ENCODE data around the gene ICAM5. TPM values are rescaled to one million over a fixed set of nuclear protein-coding genes. Genes with fewer than 3 reads are reported as not detected.

The ICAM5 gene
- polyA plus RNA-seq, 3 donors from 2014 or later: not detected

- Mint-ChIP-seq H3K4me1 (no peaks in the 10 kb centered on the region), H3K9me3 (no peaks in the 10 kb centered on the region), H3K27me3 (ENCODE audit: low read depth in 3 of 3) (peaks cover 1 to 5% (median 2%) of the 10 kb centered on the region in 3 donors), H3K27ac (peak overlapping the region in 2 of 6 donors; percentile 0 to 11), H3K4me3 (no peak overlapping the region), H3K36me3 (peaks cover 9 to 13% (median 10%) of the 10 kb centered on the region in 3 donors)
- no peak for DNase-seq
Measured at GRCh38 chr19:10321874-10322835, 32.4 kb downstream of the ICAM5 start.

- Mint-ChIP-seq H3K27ac (no peak overlapping the region), H3K27me3 (ENCODE audit: low read depth in 3 of 3) (peaks cover 0 to 3% (median 2%) of the 10 kb centered on the region in 3 donors), H3K4me1 (peaks cover 1 to 7% of the 10 kb centered on the region in 2 donors), H3K36me3 (peaks cover 5 to 13% (median 5%) of the 10 kb centered on the region in 3 donors), H3K4me3 (no peak overlapping the region), H3K9me3 (no peaks in the 10 kb centered on the region)
- DNase-seq: no peak
Measured at GRCh38 chr19:10325732-10326131, 36.0 kb downstream of the ICAM5 start.

GRCh38 chr19:10327793-10328192, 38.0 kb downstream of the ICAM5 start:
- Mint-ChIP-seq H3K4me1 (peaks cover 12 to 19% of the 10 kb centered on the region in 2 donors), H3K9me3 (no peaks in the 10 kb centered on the region), H3K27ac (no peak overlapping the region), H3K4me3 (no peak overlapping the region), H3K27me3 (ENCODE audit: low read depth in 3 of 3) (peaks cover 1 to 4% (median 3%) of the 10 kb centered on the region in 3 donors), H3K36me3 (peaks cover 0 to 7% (median 0%) of the 10 kb centered on the region in 3 donors)
- DNase-seq: no peak

- Mint-ChIP-seq H3K4me3 (no peak overlapping the region), H3K4me1 (peaks cover 21 to 28% of the 10 kb centered on the region in 2 donors), H3K36me3 (peaks cover 0 to 10% (median 0%) of the 10 kb centered on the region in 3 donors), H3K27me3 (ENCODE audit: low read depth in 3 of 3) (peaks cover 4 to 11% (median 4%) of the 10 kb centered on the region in 3 donors), H3K27ac (no peak overlapping the region), H3K9me3 (no peaks in the 10 kb centered on the region)
- DNase-seq: no peak
Measured at GRCh38 chr19:10328558-10329429, 39.0 kb downstream of the ICAM5 start.

GRCh38 chr19:10329555-10329954, 39.8 kb downstream of the ICAM5 start:
- H3K4me1 Mint-ChIP-seq: peaks cover 26 to 34% of the 10 kb centered on the region in 2 donors
- DNase-seq: no peak
- H3K27me3 Mint-ChIP-seq (ENCODE audit: low read depth in 3 of 3): peaks cover 4 to 9% (median 4%) of the 10 kb centered on the region in 3 donors
- no peak overlapping the region for H3K4me3 Mint-ChIP-seq
- H3K9me3 Mint-ChIP-seq: no peaks in the 10 kb centered on the region
- H3K36me3 Mint-ChIP-seq: peaks cover 0 to 10% (median 0%) of the 10 kb centered on the region in 3 donors
- H3K27ac Mint-ChIP-seq: no peak overlapping the region

GRCh38 chr19:10332158-10332964, 42.6 kb downstream of the ICAM5 start:
- peak overlapping the region; percentile 94 to 97 (median 95) for H3K4me3 Mint-ChIP-seq
- H3K4me1 Mint-ChIP-seq: peaks cover 27 to 34% of the 10 kb centered on the region in 2 donors
- peaks cover 0 to 10% (median 0%) of the 10 kb centered on the region in 3 donors for H3K36me3 Mint-ChIP-seq
- peaks cover 4 to 8% (median 6%) of the 10 kb centered on the region in 3 donors for H3K27me3 Mint-ChIP-seq (ENCODE audit: low read depth in 3 of 3)
- peak overlapping the region; percentile 87 to 96 (median 94) for H3K27ac Mint-ChIP-seq
- DNase-seq: no peak
- no peaks in the 10 kb centered on the region for H3K9me3 Mint-ChIP-seq

- peak; percentile 96 to 97 (median 97) for DNase-seq
- H3K27me3 Mint-ChIP-seq (ENCODE audit: low read depth in 3 of 3): peaks cover 4 to 8% (median 6%) of the 10 kb centered on the region in 3 donors
- peaks cover 29 to 35% of the 10 kb centered on the region in 2 donors for H3K4me1 Mint-ChIP-seq
- H3K4me3 Mint-ChIP-seq: peak within 1 kb of the TSS; percentile 94 to 97 (median 95)
- H3K36me3 Mint-ChIP-seq: peaks cover 0 to 4% (median 0%) of the 10 kb centered on the region in 3 donors
- H3K27ac Mint-ChIP-seq: peak within 1 kb of the TSS; percentile 87 to 96 (median 94)
- no peaks in the 10 kb centered on the region for H3K9me3 Mint-ChIP-seq
Measured at GRCh38 chr19:10332965-10333757, 43.4 kb downstream of the ICAM5 start, which contains the start of gene RAVER1. RAVER1 (minus strand) TSS chr19:10333529; CDS start chr19:10333507, 22 bp downstream.

GRCh38 chr19:10333758-10334587, 44.2 kb downstream of the ICAM5 start:
- no peaks in the 10 kb centered on the region for H3K9me3 Mint-ChIP-seq
- H3K27ac Mint-ChIP-seq: peak overlapping the region; percentile 87 to 96 (median 94)
- H3K36me3 Mint-ChIP-seq: peaks cover 0 to 4% (median 0%) of the 10 kb centered on the region in 3 donors
- H3K27me3 Mint-ChIP-seq (ENCODE audit: low read depth in 3 of 3): peaks cover 4 to 9% (median 6%) of the 10 kb centered on the region in 3 donors
- no peak for DNase-seq
- H3K4me3 Mint-ChIP-seq: peak overlapping the region; percentile 94 to 97 (median 95)
- H3K4me1 Mint-ChIP-seq: peaks cover 37 to 43% of the 10 kb centered on the region in 2 donors

GRCh38 chr19:10334588-10335351, 45.0 kb downstream of the ICAM5 start:
- no peak overlapping the region for H3K27ac Mint-ChIP-seq
- H3K27me3 Mint-ChIP-seq (ENCODE audit: low read depth in 3 of 3): peaks cover 4 to 14% (median 6%) of the 10 kb centered on the region in 3 donors
- DNase-seq: no peak
- peak overlapping the region in 1 of 5 donors; percentile 29 for H3K4me3 Mint-ChIP-seq
- no peaks in the 10 kb centered on the region for H3K9me3 Mint-ChIP-seq
- H3K4me1 Mint-ChIP-seq: peaks cover 45 to 50% of the 10 kb centered on the region in 2 donors
- peaks cover 0 to 4% (median 0%) of the 10 kb centered on the region in 3 donors for H3K36me3 Mint-ChIP-seq

- H3K36me3 Mint-ChIP-seq: peaks cover 0 to 4% (median 0%) of the 10 kb centered on the region in 3 donors
- H3K9me3 Mint-ChIP-seq: no peaks in the 10 kb centered on the region
- H3K27ac Mint-ChIP-seq: no peak overlapping the region
- no peak for DNase-seq
- H3K27me3 Mint-ChIP-seq (ENCODE audit: low read depth in 3 of 3): peaks cover 4 to 14% (median 6%) of the 10 kb centered on the region in 3 donors
- peaks cover 49% of the 10 kb centered on the region in 2 donors for H3K4me1 Mint-ChIP-seq
- no peak overlapping the region for H3K4me3 Mint-ChIP-seq
Measured at GRCh38 chr19:10335352-10335985, 45.7 kb downstream of the ICAM5 start.
